Stimulated activated CD4-positive, alpha-beta T cell treated with anti-CD3 and anti-CD28 coated beads, TNF-alpha, amount 100 ng/mL, for 1 hour (primary cell): ENCODE results near the gene ST6GALNAC3.

Source experiments
- DNase-seq, 3 donors: peaks; one replicate each; pipeline ENCODE4 v3.0.0-alpha.2; 2020; ENCODE audit warnings: low read depth in 3 of 3, low spot score in 1 of 3

ST6GALNAC3 gene

DNA sequence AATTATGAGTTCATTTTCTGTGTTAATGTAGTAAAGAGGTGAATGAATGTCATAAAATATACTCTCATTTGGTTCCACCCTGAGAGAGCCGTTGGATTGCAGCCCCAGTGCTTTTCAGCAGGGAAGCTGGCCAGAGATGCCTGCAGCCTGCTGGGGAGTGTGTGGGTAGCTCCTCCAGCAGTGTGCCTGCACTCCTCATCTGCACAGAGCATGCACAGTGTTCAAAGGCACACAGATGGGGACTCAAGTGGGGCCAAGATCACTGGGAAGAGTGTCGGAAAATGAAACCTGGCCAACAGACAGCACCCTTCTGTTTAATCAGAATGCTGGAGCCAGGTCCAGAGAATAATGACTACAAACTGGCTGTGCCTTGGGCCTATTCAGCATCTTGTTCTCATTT lies 206.8 kb downstream of the ST6GALNAC3 start:
- DNase-seq = no peak

DNA sequence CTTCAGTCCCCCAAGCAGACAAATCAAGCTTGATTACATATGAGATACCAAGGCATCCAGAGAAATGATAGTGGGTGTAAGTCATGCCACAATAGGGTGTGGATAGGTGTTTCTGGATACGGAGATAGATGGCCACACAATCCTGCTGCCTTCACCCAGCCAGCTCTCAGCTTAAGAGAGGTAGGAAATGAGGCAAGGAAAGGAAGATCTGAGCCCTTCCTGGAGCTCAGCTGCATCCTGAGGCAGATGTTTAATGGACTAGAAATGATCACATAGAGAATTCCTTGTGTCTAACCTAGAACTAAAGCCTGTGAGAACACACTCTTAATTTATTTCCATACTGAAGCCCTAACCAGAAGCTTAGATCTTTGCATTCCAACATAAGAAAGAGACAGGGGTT lies 210.3 kb downstream of the ST6GALNAC3 start:
- DNase-seq = no peak

DNA sequence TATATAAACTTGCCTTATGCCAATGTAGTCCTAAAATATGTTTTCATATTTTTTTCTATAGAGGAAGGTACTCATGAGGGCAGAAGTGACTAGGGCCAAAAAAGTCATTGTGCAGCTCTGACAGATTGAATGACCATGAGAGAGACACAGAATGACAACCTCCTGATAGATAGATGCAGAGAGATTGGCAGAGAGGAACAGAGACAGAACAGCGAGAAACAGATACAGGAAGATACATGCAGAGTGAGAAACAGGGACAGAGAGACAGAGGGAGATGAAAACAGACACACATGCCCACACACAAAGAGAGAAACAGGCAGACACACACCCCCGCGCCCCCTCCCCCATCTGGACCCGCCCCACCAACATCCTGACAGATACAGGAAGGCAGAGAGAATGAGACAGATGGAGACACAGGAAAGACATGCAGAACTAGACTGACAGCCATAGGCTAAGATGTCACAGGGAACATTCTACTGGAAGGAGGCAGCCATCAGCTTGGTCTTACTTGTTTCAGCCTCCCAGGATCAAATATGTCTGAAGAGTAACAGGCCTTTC lies 211.1 kb downstream of the ST6GALNAC3 start:
- DNase-seq = no peak

DNA sequence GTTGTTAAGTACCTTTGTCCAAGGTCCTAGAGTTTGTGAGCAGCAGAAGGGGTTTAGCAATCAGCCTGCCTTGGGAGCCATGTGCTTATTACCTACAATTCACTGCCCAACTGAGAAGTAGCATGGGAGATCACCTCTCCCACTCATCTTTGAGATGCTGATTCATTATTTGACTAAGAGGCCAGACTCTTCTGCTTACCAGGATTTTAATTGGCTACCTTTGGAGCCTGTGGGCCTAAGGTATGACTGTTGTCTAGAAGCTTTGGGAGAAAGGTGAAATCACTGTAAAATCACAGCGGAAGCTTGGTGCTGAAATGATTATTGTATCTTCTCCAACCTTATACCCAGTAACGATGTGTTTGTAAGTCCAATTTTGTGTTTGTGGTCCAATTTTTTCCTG lies 213.4 kb downstream of the ST6GALNAC3 start:
- no peak for DNase-seq

DNA sequence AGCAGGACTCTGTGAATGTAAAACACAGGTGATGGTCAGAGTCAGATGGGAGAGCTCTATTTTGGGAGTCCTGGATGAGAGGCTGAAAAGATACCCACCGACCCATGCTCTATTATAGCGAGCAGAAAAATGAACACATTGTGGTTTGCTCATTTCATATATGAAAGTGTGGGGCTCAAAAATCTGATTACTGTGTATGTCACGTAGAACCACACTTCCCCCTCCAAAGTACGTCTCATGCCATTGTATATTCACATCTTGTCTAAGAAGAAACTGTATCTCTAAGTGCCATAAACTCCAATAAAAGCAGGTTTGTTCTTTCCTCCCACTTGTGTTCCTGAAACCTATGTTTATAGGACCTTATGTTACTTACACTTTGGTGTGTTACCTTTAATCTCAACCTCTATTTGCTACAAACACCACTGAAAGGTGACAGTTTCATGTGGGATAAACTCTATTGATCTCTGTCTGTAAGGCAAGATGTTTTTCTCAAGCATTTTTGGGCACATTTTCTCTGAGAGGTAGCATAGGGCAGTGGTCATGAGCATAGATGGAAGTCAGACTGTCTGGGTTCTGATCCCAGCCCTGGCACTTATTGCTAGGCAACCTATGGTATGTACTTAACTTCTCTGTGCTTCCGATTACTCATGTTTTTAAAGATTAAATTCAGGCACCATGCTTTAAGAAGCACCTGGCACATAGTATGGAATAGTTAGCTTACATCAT lies 214.4 kb downstream of the ST6GALNAC3 start:
- DNase-seq = no peak

DNA sequence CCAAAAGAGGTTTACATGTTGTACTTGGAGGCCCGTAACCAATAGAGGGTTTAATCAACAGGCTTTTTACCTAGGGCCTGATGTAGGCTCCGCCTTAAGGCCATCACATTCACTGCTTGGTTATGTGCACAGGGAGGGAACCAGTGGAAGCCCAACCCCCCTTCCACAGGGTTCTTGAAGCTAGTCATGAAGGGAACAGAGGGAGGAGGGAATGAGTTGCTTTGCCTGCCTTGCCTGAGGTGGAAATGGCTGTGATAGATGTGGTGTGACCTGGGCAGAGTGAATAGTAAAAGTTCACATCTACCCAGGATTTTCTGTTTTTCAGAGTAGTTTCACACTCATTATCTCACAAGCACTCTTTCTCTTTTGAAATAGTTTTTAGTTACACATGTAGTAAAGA lies 215.1 kb downstream of the ST6GALNAC3 start:
- DNase-seq = no peak

DNA sequence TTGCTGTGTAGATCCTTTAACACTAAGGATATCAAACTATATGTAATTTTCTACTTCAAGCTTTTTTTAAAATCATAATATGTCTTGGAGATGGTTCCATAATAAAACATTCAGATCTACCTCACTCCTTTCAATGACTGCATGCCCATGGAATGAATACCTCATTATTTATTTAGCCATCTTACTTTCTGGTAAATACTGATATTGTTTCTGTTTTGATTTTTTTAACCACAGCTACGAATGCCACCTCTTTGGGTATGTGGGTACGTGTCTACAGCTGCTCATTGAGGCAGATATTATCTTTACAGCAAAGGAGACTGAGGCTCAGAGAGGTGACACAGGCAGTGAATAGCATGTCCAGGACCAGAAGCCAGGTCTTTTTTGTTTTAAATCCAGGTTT lies 215.7 kb downstream of the ST6GALNAC3 start:
- DNase-seq = no peak

DNA sequence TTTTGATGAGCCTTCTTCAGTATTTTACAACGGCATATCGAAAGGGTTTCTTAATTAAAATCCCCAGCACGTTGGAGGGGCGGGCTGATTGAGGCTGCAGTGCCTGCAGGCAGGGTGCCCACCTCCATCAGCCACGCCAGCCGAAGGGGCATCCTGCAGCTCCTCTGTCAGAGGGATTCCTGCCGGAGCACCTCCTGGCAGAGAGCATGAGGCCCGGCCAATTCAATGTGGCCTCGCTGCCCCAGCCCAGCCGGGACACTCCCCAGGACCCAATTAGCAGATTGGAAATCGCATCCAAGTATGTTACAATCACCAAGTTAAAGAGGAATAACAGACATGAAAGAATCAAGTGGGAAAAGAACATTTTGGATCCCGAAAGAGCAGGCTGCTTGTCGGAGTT lies 216.6 kb downstream of the ST6GALNAC3 start:
- no peak for DNase-seq

DNA sequence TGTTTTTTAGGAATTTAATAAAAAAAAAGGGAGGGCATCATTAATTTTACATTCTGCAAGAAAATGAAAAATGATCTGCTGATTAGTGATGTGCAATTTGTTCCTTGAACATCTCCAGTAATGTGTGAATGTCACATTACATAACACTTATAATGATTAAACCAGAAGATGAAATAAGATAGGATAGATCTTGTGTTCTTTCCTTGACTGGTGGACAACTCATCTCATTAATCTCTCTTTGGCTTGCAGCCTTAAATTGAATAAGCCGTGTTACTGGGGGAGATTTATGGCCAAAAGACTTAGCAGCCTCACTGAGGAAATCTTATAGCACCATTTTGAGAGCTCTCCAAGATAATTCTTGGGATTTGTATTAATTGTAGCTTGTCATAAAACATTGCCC lies 217.2 kb downstream of the ST6GALNAC3 start:
- DNase-seq = no peak

DNA sequence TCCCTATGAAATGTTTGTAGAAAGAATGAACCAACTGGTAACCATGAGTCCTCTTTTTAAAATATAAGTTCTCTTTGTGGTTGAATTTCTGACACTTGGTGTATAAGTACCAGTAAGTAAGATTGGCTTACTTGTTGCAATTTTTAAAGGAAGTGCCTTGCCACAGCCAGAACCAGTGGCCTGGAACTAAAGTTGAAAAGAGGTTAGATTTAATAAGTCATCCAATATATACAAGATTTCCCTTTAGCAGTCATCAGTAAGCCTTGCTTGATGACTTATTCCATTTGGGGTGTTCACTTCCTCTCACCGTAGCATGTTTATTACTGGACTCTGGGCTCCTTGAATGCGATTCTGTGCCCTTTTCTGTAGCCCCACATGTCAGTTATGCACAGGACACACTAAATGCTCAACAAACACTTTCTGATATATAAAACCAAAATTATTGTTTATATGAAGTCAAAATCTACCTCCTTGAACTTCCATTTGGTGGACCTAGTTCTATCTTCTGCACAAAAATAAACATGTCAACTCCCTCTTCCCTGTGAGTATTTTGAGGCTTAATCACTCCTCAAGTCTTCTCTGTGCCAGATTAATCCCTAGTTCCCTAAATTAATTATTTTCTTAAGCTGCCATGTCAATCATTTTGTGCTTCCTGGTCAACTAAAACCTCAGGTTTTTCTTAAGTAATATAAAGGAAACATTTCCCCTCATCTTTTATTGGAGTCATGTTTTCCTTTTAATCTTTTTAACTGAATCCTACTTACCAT lies 218.1 kb downstream of the ST6GALNAC3 start:
- DNase-seq = no peak

DNA sequence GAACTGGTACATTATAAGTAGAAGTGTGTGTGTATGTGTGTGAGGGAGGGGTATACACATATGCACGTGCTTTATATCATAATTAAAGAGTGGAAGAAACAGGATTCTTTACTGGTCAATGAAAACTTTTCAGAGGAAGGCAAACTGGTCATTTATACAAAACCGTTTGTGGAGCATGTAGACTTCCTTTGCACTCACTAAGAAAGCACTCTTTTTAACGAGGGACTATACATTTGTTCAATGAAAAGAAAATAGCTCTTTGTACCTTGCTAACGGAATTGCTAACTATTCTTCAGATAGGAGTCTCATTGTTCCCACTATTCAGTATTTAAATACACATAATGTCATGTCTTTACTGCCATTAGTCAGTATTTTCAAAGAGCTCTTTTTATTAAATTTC lies 219.3 kb downstream of the ST6GALNAC3 start:
- no peak for DNase-seq

DNA sequence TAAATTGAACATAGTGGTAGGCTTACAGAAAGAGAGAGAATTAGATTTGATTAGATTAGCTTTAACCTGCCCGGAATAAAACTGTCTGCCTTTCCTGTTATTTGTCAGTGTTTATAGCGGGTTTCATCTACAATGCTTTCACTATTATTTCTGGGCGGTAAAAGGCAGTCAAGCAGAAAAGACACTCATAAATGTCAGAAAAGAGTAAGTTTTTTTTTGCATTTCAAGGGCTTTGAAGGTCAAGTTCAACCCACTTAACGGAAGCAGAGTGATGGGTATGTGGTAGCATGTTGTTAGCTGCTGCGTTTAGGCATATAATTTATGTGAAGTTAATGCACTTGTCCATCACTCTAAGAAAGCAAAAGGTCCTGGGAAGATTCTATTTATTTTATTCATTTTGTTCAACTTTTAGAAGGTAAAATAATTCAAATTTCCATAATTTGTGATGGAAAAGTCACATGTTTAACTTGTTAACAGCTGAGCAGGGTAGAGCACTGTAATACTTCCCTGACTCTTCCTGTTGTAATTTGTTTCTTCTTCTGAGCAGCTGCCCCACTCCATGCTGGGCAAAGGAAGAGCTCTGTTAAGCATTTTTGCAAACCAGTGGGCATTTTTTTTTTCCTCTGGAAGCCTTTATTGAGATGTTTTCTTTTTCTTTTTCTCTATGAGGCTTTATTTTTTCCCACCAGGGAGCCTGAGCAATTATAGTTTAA lies 220.1 kb downstream of the ST6GALNAC3 start:
- DNase-seq = no peak

DNA sequence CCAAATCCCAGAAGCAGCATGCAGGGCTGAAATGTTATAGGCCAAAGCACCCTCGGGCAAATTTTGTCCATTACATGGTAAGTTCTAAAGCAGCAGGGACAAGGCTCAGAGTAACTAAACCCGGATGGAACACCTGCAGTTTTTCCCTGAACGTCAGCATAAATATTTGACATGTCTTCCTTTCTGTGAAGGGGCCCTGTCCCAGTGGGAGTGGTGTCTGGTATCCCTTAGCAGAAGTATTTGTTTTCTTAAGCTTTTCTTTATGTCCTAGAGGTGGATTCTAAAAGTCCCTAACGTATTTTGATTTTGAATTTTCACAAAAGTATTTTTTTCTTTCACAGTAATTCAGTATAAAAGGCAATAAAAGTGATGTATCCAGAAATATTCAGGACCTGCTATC lies 223.9 kb downstream of the ST6GALNAC3 start:
- DNase-seq = no peak

DNA sequence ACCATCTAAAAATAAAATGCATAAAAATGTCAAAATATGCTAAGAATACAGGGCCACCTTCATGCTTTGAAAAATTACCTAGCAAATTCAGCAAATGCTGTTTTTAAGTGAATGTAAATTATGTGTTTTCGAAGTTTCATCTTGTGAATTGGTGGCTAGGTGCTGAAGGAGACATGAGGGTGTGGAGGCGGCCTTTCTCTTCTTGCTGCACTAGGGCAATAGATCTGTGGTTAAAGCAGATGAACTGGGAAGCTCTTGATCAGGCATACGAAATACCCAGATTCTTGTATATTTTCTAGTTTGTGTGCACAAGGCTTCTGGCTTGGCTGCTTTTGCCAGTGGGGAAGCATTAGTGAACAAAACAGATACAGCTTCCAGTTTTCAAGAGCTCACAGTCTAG lies 224.5 kb downstream of the ST6GALNAC3 start:
- DNase-seq = no peak

DNA sequence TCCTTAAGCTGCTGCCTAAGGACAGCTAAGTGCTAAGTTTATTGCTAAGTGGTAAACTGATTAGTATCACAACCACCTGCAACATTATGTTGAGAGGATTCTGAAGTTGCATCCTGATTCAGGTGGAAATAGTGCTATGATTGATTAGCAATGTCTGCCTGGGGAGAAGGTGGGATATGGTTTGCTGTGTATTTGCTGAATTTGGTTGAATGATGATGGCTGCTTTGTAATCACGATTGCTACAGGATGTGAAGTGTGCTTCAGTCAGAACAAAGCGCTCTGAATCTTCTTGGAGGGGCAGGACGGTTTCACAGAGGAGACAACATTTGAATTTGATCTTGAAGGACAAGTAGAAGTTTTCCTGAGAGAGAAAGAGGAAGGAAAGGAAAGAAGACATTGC lies 226.0 kb downstream of the ST6GALNAC3 start:
- no peak for DNase-seq

DNA sequence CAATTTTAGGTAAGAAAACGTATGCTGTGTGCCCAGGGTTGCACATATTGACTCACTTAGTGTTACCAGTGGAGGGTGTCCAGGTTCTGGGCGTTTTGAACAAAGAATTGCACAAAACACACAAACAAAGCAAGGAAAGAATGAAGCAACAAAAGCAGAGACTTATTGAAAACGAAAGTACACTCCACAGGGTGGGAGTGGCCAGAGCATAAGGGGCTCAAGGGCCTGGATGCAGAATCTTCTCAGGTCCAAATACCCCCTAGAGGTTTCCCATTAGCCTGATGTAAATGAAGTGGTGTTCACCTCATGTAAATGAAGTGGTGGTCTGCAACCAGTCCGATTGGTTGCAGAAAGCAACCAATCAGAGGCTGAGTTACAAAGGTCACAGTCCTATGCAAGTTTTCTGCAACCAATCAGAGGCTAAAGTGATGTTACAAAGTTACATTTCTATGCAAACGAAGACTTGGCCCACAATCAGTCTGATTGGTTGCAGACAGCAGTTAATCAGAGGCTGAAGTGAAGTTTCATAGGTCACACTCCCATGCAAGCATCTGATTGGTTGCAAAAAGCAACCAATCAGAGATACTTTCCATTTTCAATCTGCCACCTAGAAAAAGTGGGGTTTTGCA lies 228.3 kb downstream of the ST6GALNAC3 start:
- no peak for DNase-seq

DNA sequence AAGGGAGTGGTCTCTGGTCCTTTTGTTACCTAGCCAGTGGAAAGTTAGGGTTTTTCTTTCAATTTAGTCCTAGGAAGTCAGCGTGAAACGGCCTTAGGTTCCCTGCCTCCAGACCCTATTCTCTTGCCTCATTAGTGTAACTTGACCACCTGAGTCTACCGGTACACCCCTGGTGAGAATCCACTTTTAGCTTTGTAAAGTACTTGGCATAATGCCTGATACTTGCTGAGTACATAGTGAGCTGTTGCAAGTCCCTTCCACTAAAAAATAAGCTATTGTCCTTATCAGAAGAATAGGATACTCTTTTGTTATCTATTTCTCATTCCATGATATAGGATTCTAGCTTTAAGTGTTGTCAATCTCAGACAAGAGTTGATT lies 228.8 kb downstream of the ST6GALNAC3 start:
- no peak for DNase-seq

DNA sequence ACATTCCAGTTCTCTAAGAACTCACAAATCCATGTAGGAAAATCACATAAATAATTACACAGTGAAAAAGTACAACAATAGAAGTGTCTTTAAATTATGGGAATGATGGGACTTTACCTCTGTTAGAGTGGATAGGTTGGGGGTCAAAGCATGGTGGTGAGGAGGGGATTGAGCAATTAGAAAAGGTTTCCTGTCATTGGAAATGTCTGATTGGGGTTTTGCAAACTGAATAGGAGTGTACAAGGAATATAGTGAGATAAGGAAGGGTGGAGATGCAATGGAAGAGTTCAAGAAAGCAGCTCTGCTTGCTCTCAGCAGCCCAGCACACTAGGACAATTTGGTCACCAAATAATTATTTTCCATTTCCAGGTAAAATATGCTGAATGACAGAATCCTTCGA lies 238.8 kb downstream of the ST6GALNAC3 start:
- no peak for DNase-seq

DNA sequence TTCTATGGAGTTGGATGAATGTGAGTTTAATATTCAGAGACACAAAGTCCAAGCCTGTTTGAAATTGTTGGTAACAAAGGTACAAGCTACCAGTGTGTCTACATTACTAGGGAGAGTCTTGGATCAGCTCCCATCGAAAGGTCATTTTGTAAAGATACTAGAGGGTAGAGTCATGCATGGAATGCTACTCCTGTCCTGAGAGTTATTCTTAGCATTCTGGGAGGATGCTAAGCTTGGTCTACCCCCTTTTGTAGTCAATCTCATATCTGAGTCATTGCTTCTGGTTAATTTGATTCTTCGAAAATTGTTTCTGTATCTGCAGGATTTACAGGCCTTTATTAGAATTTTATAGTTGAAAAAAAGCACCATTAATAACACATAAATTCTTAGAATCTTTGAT lies 240.2 kb downstream of the ST6GALNAC3 start:
- no peak for DNase-seq

DNA sequence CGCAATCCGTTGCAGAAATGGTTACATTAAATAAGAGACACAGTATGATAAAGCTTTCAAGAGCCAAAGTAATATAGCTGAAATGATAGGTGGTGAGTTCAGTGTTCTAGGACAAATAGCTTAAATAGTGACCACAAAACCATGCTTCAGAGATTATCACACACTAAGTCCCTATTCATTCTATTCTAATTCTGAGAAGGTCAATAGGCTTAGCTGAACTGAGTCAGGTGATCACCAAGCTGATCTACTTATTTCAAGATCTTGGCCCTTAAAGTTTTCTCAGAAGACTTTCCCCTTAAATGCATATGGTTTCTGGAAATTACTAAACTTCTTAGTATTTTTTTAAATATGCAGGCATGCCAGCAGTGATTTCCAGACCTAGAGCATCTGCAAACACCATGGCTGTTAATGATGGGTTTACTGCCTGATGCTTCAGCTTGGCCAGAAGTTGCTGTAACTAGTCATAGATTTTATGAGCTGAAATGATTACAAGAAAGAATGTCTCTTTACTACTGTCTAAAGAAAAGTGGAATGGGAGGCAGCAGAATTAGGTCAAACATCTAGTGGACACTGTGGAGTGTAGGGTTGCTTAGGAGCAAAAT lies 242.9 kb downstream of the ST6GALNAC3 start:
- no peak for DNase-seq

DNA sequence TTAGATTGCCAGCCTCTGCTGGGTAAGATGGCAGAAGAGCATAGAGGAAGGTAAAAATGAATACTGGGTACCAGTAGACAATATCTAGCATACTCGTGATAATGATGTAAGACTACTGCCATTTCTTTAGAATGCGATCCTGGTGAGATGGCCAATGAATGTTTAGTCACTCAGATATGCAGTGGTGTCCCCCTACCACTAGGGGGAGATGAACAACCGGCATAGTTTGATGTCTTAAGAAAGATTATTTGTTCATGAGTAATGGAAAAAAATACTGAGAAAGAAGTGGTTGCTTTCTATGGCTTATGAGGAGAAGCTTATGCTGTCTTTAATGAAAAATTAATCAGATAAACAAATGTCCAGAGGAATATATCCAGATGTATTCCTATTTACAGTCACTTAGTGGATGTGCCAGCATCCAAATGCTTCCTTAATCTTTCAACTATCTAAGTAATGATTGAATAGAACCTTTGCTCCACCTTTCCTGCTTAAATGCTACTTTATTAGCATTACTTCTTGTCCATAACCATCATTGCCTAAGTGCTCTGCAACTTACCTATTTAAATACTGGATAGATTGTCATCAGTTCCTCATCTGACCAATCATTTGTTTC lies 256.6 kb downstream of the ST6GALNAC3 start:
- DNase-seq = no peak
